ENCODE measurements around the gene NIM1K.
"Not testable (repeated sequence)": the region's sequence is repeated elsewhere in the genome, so short reads cannot be mapped to it uniquely, and the experiment has no call there.

Gene NIM1K

GRCh38 chr5:43161244-43161643, 30.8 kb upstream of the NIM1K start:
- no peak overlapping the region for H2BK5ac ChIP-seq (ENCODE audit: low read length)
- no peak overlapping the region for H2BK15ac ChIP-seq (ENCODE audit: low read length)
- no peak for DNase-seq (ENCODE audit: low spot score)
- no peak overlapping the region for H3K18ac ChIP-seq (ENCODE audit: low read length)
- H2BK120ac ChIP-seq (ENCODE audit: low read depth, low read length): no peak overlapping the region
- H3K36me3 ChIP-seq (replicated peaks in 1 of 2; ENCODE audit: control insufficient read depth in 2 of 2, insufficient read depth in 2 of 2, low read length in 2 of 2): peaks cover 15 to 77% of the 10 kb centered on the region in 2 donors
- no peak overlapping the region for H4K8ac ChIP-seq (ENCODE audit: low read depth, low read length)
- no peak overlapping the region for H3K23ac ChIP-seq (ENCODE audit: low read depth, low read length, poor library complexity)
- no peaks in the 10 kb centered on the region for H3K4me1 ChIP-seq (ENCODE audit: control insufficient read depth in 2 of 2, insufficient read depth in 1 of 2, low read depth in 1 of 2, low read length in 2 of 2)
- H3K9me3 ChIP-seq (replicated peaks in 1 of 2; ENCODE audit: control insufficient read depth in 2 of 2, insufficient read depth in 1 of 2, low read depth in 1 of 2, low read length in 2 of 2): no peaks in the 10 kb centered on the region
- H3K9ac ChIP-seq (ENCODE audit: low read depth, low read length, poor library complexity): no peak overlapping the region
- H2BK12ac ChIP-seq (ENCODE audit: low read length): no peak overlapping the region
- no peak overlapping the region for H3K27ac ChIP-seq (replicated peaks; ENCODE audit: low read length)
- no peak overlapping the region for H4K91ac ChIP-seq (ENCODE audit: low read depth, low read length, poor library complexity)
- no peaks in the 10 kb centered on the region for H3K27me3 ChIP-seq (ENCODE audit: control insufficient read depth in 3 of 3, insufficient read depth in 3 of 3, low read depth in 1 of 3, low read length in 3 of 3)
- no peak overlapping the region for H3K4me3 ChIP-seq (ENCODE audit: low read length in 2 of 2)
- H3K4me2 ChIP-seq (ENCODE audit: insufficient read depth, low read length, poor library complexity, severe bottlenecking): no peak overlapping the region
- no peak overlapping the region for H2AK5ac ChIP-seq (ENCODE audit: low read depth, low read length)
- H3K4ac ChIP-seq (ENCODE audit: low read length): no peak overlapping the region
- H2AFZ ChIP-seq (ENCODE audit: low read length): no peak overlapping the region
- H3K14ac ChIP-seq (ENCODE audit: low read length): no peak overlapping the region
- no CpG with 5 or more reads among the region's 5 CpGs for WGBS, 2 donors (ENCODE audit: extremely low coverage in 2 of 2, insufficient read length in 2 of 2, insufficient replicate concordance in 1 of 2)
- H3K79me1 ChIP-seq (ENCODE audit: low read depth, low read length): no peaks in the 10 kb centered on the region

DNA sequence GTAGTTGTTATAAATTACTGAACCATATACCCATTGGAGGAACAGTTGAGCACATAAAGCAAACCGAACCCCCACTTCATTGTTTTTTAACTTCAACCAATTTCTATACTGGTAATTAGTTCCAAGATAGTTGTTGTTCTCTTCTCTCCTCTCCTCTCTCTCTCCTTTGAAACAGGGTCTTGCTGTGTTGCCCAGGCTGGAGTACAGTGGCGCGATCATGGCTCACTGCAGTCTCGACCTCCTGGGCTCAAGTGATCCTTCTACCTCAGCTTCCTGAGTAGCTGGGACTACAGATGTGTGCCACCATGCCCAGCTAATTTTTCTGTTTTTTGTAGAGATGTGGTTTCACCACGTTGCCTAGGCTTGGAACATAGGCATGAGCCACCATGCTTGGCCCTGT, 27.2 kb upstream of the NIM1K start:
- not testable (repeated sequence) for H2AK5ac ChIP-seq (ENCODE audit: low read depth, low read length); H3K4ac ChIP-seq (ENCODE audit: low read length); H3K4me2 ChIP-seq (ENCODE audit: insufficient read depth, low read length, poor library complexity, severe bottlenecking); H3K27me3 ChIP-seq (ENCODE audit: control insufficient read depth in 3 of 3, insufficient read depth in 3 of 3, low read depth in 1 of 3, low read length in 3 of 3); H2AFZ ChIP-seq (ENCODE audit: low read length); DNase-seq (ENCODE audit: low spot score); H3K4me1 ChIP-seq (ENCODE audit: control insufficient read depth in 2 of 2, insufficient read depth in 1 of 2, low read depth in 1 of 2, low read length in 2 of 2); H3K14ac ChIP-seq (ENCODE audit: low read length); H2BK12ac ChIP-seq (ENCODE audit: low read length); H2BK15ac ChIP-seq (ENCODE audit: low read length); H4K8ac ChIP-seq (ENCODE audit: low read depth, low read length); H3K79me1 ChIP-seq (ENCODE audit: low read depth, low read length); H2BK120ac ChIP-seq (ENCODE audit: low read depth, low read length); H3K4me3 ChIP-seq (ENCODE audit: low read length in 2 of 2); H3K27ac ChIP-seq (replicated peaks; ENCODE audit: low read length); H3K18ac ChIP-seq (ENCODE audit: low read length); H2BK5ac ChIP-seq (ENCODE audit: low read length); H3K9ac ChIP-seq (ENCODE audit: low read depth, low read length, poor library complexity); H4K91ac ChIP-seq (ENCODE audit: low read depth, low read length, poor library complexity); H3K9me3 ChIP-seq (replicated peaks in 1 of 2; ENCODE audit: control insufficient read depth in 2 of 2, insufficient read depth in 1 of 2, low read depth in 1 of 2, low read length in 2 of 2); H3K23ac ChIP-seq (ENCODE audit: low read depth, low read length, poor library complexity)
- H3K36me3 ChIP-seq (replicated peaks in 1 of 2; ENCODE audit: control insufficient read depth in 2 of 2, insufficient read depth in 2 of 2, low read length in 2 of 2): peaks cover 15 to 84% of the 10 kb centered on the region in 2 donors
- WGBS, 2 donors (ENCODE audit: extremely low coverage in 2 of 2, insufficient read length in 2 of 2, insufficient replicate concordance in 1 of 2): no CpG with 5 or more reads among the region's 5 CpGs

GRCh38 chr5:43165323-43165722, 26.7 kb upstream of the NIM1K start:
- Histone ChIP-seq H3K23ac (ENCODE audit: low read depth, low read length, poor library complexity) (no peak overlapping the region), H3K79me1 (ENCODE audit: low read depth, low read length) (no peaks in the 10 kb centered on the region), H3K9ac (ENCODE audit: low read depth, low read length, poor library complexity) (no peak overlapping the region), H3K36me3 (replicated peaks in 1 of 2; ENCODE audit: control insufficient read depth in 2 of 2, insufficient read depth in 2 of 2, low read length in 2 of 2) (peaks cover 15 to 86% of the 10 kb centered on the region in 2 donors), H2BK15ac (ENCODE audit: low read length) (no peak overlapping the region), H4K91ac (ENCODE audit: low read depth, low read length, poor library complexity) (no peak overlapping the region), H2AFZ (ENCODE audit: low read length) (no peak overlapping the region), H3K4ac (ENCODE audit: low read length) (no peak overlapping the region), H4K8ac (ENCODE audit: low read depth, low read length) (no peak overlapping the region), H2BK5ac (ENCODE audit: low read length) (no peak overlapping the region), H2AK5ac (ENCODE audit: low read depth, low read length) (no peak overlapping the region), H2BK12ac (ENCODE audit: low read length) (no peak overlapping the region), H3K18ac (ENCODE audit: low read length) (no peak overlapping the region), H3K4me1 (ENCODE audit: control insufficient read depth in 2 of 2, insufficient read depth in 1 of 2, low read depth in 1 of 2, low read length in 2 of 2) (no peaks in the 10 kb centered on the region), H3K14ac (ENCODE audit: low read length) (no peak overlapping the region), H3K4me3 (ENCODE audit: low read length in 2 of 2) (no peak overlapping the region), H2BK120ac (ENCODE audit: low read depth, low read length) (no peak overlapping the region), H3K4me2 (ENCODE audit: insufficient read depth, low read length, poor library complexity, severe bottlenecking) (no peak overlapping the region), H3K27ac (replicated peaks; ENCODE audit: low read length) (no peak overlapping the region), H3K27me3 (ENCODE audit: control insufficient read depth in 3 of 3, insufficient read depth in 3 of 3, low read depth in 1 of 3, low read length in 3 of 3) (no peaks in the 10 kb centered on the region), H3K9me3 (replicated peaks in 1 of 2; ENCODE audit: control insufficient read depth in 2 of 2, insufficient read depth in 1 of 2, low read depth in 1 of 2, low read length in 2 of 2) (no peaks in the 10 kb centered on the region)
- no peak for DNase-seq (ENCODE audit: low spot score)
- WGBS, 2 donors (ENCODE audit: extremely low coverage in 2 of 2, insufficient read length in 2 of 2, insufficient replicate concordance in 1 of 2): no CpG with 5 or more reads among the region's 1 CpG

GRCh38 chr5:43168175-43168574, 23.9 kb upstream of the NIM1K start:
- no peak for DNase-seq (ENCODE audit: low spot score)
- no peak overlapping the region for H3K4me3 ChIP-seq (ENCODE audit: low read length in 2 of 2)
- no peak overlapping the region for H2BK15ac ChIP-seq (ENCODE audit: low read length)

More at GRCh38 chr5:43168175-43168574, 23.9 kb upstream of the NIM1K start:
- H3K4me2 ChIP-seq (ENCODE audit: insufficient read depth, low read length, poor library complexity, severe bottlenecking): no peak overlapping the region
- no peaks in the 10 kb centered on the region for H3K79me1 ChIP-seq (ENCODE audit: low read depth, low read length)
- no peak overlapping the region for H2AK5ac ChIP-seq (ENCODE audit: low read depth, low read length)
- no peak overlapping the region for H4K91ac ChIP-seq (ENCODE audit: low read depth, low read length, poor library complexity)
- no peak overlapping the region for H2BK12ac ChIP-seq (ENCODE audit: low read length)
- no peak overlapping the region for H3K4ac ChIP-seq (ENCODE audit: low read length)
- peaks cover 9 to 87% of the 10 kb centered on the region in 2 donors for H3K36me3 ChIP-seq (replicated peaks in 1 of 2; ENCODE audit: control insufficient read depth in 2 of 2, insufficient read depth in 2 of 2, low read length in 2 of 2)
- H3K14ac ChIP-seq (ENCODE audit: low read length): no peak overlapping the region
- H3K9ac ChIP-seq (ENCODE audit: low read depth, low read length, poor library complexity): no peak overlapping the region
- no peak overlapping the region for H2BK120ac ChIP-seq (ENCODE audit: low read depth, low read length)
- H3K27me3 ChIP-seq (ENCODE audit: control insufficient read depth in 3 of 3, insufficient read depth in 3 of 3, low read depth in 1 of 3, low read length in 3 of 3): no peaks in the 10 kb centered on the region
- no peak overlapping the region for H2AFZ ChIP-seq (ENCODE audit: low read length)
- H2BK5ac ChIP-seq (ENCODE audit: low read length): no peak overlapping the region
- no peak overlapping the region for H3K27ac ChIP-seq (replicated peaks; ENCODE audit: low read length)
- WGBS, 2 donors (ENCODE audit: extremely low coverage in 2 of 2, insufficient read length in 2 of 2, insufficient replicate concordance in 1 of 2): no CpG with 5 or more reads among the region's 2 CpGs
- H3K23ac ChIP-seq (ENCODE audit: low read depth, low read length, poor library complexity): no peak overlapping the region
- H3K9me3 ChIP-seq (replicated peaks in 1 of 2; ENCODE audit: control insufficient read depth in 2 of 2, insufficient read depth in 1 of 2, low read depth in 1 of 2, low read length in 2 of 2): no peaks in the 10 kb centered on the region
- no peaks in the 10 kb centered on the region for H3K4me1 ChIP-seq (ENCODE audit: control insufficient read depth in 2 of 2, insufficient read depth in 1 of 2, low read depth in 1 of 2, low read length in 2 of 2)
- H4K8ac ChIP-seq (ENCODE audit: low read depth, low read length): no peak overlapping the region
- H3K18ac ChIP-seq (ENCODE audit: low read length): no peak overlapping the region
